Epithelial cell of esophagus (primary cell): ENCODE measurements around the gene MYO16.

ENCODE experiments used
- DNase-seq: peaks from one replicate; pipeline ENCODE4 v3.0.0; 2010; ENCODE audit warnings: low read depth
- H3K4me3 ChIP-seq: 2 replicates; pipeline ENCODE4 v1.5.1; 2011; ENCODE audit warnings: mild to moderate bottlenecking, low read length, control low read depth
- TF ChIP-seq, protein P1 (sequence below): IDR thresholded peaks from 2 replicates; pipeline ENCODE4 v1.5.1; 2011; ENCODE audit warnings: low read depth, mild to moderate bottlenecking, low read length, control low read depth, inconsistent platforms; ENCODE audit not compliant: insufficient read depth; ENCODE audit errors: missing control alignments

Gene MYO16

DNA sequence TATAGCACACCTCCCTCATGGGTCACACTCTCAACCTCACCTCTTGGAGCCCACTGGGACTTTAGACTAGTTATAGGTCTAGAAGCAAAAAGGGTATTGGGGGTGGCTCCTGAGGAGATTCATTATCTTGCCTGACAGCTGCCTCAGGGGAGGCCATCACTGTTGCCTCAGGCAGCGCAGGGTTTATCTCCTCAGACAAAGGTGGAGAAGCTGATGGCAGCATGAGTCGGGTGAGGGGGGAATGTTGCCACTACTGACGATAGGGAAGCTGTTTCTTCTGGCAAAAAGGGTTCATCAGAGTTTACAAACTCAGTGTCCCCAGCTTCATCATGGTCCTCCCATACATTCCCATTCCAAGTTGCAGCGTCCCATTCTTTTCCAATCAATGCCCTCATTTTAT lies 594.6 kb downstream of the MYO16 start:
- TF ChIP-seq, protein P1, sequence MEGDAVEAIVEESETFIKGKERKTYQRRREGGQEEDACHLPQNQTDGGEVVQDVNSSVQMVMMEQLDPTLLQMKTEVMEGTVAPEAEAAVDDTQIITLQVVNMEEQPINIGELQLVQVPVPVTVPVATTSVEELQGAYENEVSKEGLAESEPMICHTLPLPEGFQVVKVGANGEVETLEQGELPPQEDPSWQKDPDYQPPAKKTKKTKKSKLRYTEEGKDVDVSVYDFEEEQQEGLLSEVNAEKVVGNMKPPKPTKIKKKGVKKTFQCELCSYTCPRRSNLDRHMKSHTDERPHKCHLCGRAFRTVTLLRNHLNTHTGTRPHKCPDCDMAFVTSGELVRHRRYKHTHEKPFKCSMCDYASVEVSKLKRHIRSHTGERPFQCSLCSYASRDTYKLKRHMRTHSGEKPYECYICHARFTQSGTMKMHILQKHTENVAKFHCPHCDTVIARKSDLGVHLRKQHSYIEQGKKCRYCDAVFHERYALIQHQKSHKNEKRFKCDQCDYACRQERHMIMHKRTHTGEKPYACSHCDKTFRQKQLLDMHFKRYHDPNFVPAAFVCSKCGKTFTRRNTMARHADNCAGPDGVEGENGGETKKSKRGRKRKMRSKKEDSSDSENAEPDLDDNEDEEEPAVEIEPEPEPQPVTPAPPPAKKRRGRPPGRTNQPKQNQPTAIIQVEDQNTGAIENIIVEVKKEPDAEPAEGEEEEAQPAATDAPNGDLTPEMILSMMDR: no peak
- no peak for DNase-seq
- no peak overlapping the region for H3K4me3 ChIP-seq

DNA sequence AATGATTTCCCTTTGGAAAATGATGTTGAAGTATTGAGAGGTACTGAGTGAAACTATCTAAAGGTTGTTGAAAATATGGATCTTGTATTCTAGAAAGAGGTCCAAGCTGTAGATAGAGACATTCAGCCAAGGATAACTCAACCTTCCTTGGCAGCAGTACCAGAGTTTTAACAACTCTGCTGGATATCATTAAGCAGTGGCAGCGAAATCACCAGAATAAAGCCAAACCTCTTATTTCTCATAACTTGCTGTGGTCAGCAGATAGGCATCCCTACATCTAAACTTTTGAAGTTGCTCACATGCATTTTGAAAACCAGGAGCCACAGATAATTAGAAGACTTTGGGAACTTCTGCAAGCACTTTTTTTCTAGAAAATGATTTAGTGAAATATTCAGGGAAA lies 597.2 kb downstream of the MYO16 start:
- no peak for DNase-seq
- no peak overlapping the region for H3K4me3 ChIP-seq
- TF ChIP-seq, protein P1: no peak

DNA sequence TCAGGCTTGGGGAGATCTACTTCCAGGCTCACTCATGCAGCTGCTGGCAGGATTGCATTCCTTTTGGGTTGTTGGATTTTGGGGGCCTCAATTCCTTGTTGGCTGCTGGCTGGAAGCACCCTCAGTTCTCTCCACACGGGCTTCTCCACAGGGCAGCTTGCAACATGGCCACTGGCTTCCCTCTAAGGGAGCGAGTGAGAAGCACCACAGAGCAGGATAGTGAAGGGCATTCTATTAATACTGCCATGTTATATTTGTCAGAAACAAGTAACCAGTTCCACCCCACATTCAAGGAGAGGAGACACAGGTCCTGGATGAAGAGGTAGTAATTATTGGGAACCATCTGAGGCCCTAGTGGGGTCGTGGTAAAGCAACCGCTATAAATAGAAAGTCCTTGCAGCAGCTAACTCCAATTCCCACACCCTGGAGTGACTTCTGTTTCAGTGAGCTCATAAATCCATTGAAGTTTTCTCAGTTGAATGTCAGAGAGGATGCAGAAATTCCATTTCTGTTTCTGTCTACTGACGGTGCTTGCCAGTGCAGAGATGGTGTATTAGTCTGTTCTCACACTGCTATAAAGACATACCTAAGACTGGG lies 598.0 kb downstream of the MYO16 start:
- DNase-seq: no peak
- TF ChIP-seq, protein P1: no peak
- H3K4me3 ChIP-seq: no peak overlapping the region

DNA sequence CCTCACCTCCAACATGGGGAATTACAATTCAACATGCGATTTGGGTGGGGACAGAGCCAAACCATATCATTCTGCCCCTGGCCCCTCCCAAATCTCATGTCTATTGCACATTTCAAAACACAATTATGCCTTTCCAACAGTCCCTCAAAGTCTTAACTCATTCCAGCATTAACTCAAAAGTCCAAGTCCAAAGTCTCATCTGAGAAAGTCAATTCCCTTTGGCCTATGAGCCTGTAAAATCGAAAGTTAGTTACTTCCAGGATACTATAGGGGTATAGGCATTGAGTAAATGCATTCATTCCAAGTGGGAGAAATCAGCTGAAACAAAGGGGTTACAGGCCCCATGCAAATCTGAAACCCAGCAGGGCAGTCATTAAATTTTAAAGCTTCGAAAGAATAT lies 598.8 kb downstream of the MYO16 start:
- no peak for DNase-seq
- no peak overlapping the region for H3K4me3 ChIP-seq
- TF ChIP-seq, protein P1: no peak

DNA sequence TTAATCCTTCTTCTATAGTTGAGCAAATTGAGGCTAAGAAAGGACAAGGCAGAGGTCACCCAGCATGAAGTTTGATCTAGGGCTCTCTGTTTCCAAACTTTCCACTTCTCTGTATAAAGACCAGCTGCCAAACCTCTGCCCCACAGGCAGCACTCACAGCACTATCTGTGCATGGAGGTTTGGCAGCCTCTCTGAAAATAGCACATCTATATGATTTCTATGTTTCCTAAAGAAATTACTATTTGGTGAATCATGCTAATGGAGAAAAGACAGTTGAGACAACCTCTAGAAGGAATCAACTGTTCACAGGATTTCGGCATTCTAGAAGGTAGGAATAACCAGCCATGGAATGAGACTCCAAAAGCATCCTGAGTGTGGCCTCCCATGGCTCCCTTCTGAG lies 602.5 kb downstream of the MYO16 start:
- no peak overlapping the region for H3K4me3 ChIP-seq
- TF ChIP-seq, protein P1: no peak
- DNase-seq: no peak

DNA sequence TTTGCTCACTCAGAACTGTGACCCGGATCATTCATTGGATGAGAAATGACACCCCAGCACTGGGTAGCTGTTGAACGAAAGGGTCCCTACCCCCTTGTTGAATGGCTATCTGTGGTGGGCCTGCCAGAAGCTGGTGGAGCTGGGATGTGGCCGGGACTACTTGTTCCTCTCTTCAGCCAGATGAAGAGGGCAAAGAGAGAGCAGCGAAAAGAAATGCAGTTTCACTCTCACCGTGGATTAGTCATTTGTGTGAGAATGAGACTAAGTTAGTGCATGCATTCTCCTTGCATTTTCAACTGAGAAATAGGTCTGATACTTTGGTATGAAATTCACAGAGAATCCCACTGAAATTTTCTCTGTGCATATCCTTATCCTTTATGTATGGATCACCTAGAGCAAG lies 603.9 kb downstream of the MYO16 start:
- no peak overlapping the region for H3K4me3 ChIP-seq
- no peak for DNase-seq
- TF ChIP-seq, protein P1: no peak

DNA sequence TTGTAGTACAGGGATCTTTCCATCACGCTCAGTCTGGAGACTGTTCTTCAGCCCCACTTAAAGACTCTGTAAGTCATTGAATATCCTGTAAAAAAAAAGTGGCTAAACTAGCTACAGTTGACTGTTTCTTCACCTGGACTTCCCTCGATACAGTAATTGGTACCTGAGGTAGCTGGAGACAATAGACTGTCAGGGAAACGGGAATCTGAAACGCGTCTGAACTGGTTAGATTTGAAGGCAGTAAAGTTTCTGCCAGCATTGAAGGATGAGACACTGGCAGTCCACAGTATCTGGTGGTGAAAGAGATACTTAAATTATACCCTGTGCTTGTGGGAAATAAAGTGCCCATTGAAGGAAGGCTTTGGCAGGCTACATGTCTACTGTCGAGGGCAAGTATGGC lies 606.5 kb downstream of the MYO16 start:
- H3K4me3 ChIP-seq: no peak overlapping the region
- TF ChIP-seq, protein P1: no peak
- DNase-seq: peak; percentile 88
